ENCODE results near the gene TESMIN.

TESMIN gene

GRCh38 chr11:68775951-68776388 lies 24.6 kb upstream of the TESMIN start:
- Histone ChIP-seq H3K9me3 (ENCODE audit: control insufficient read depth, low read length) (no peaks in the 10 kb centered on the region), H3K4me3 (ENCODE audit: extremely low read depth, insufficient read depth, low read length, poor library complexity, severe bottlenecking) (no peak overlapping the region), H3K27ac (ENCODE audit: low read depth, low read length, severe bottlenecking) (no peak overlapping the region), H3K36me3 (ENCODE audit: control insufficient read depth, insufficient read depth, low read length) (no peaks in the 10 kb centered on the region), H3K4me1 (ENCODE audit: control insufficient read depth, insufficient read depth, low read length, poor library complexity, severe bottlenecking) (no peaks in the 10 kb centered on the region)
- 96 to 100% methylated on average over 2 to 3 of the region's 4 CpGs for WGBS, 2 experiments (ENCODE audit: insufficient coverage in 2 of 2)

- WGBS, 2 experiments (ENCODE audit: insufficient coverage in 2 of 2), result 94 to 98% methylated on average over 5 to 6 of the region's 9 CpGs
- Histone ChIP-seq H3K9me3 (ENCODE audit: control insufficient read depth, low read length) (no peaks in the 10 kb centered on the region), H3K4me3 (ENCODE audit: extremely low read depth, insufficient read depth, low read length, poor library complexity, severe bottlenecking) (no peak overlapping the region), H3K36me3 (ENCODE audit: control insufficient read depth, insufficient read depth, low read length) (no peaks in the 10 kb centered on the region), H3K4me1 (ENCODE audit: control insufficient read depth, insufficient read depth, low read length, poor library complexity, severe bottlenecking) (no peaks in the 10 kb centered on the region), H3K27ac (ENCODE audit: low read depth, low read length, severe bottlenecking) (no peak overlapping the region)
Measured at GRCh38 chr11:68774194-68774585, 22.9 kb upstream of the TESMIN start.

- Histone ChIP-seq H3K4me3 (ENCODE audit: extremely low read depth, insufficient read depth, low read length, poor library complexity, severe bottlenecking) (no peak overlapping the region), H3K36me3 (ENCODE audit: control insufficient read depth, insufficient read depth, low read length) (no peaks in the 10 kb centered on the region), H3K4me1 (ENCODE audit: control insufficient read depth, insufficient read depth, low read length, poor library complexity, severe bottlenecking) (no peaks in the 10 kb centered on the region), H3K27ac (ENCODE audit: low read depth, low read length, severe bottlenecking) (no peak overlapping the region), H3K9me3 (ENCODE audit: control insufficient read depth, low read length) (no peaks in the 10 kb centered on the region)
- 92 to 94% methylated on average over 18 to 22 of the region's 22 CpGs for WGBS, 2 experiments (ENCODE audit: insufficient coverage in 2 of 2)
Measured at GRCh38 chr11:68773521-68774193, 22.3 kb upstream of the TESMIN start.

GRCh38 chr11:68772936-68773335 lies 21.6 kb upstream of the TESMIN start:
- H3K9me3 ChIP-seq (ENCODE audit: control insufficient read depth, low read length), result no peaks in the 10 kb centered on the region
- H3K4me3 ChIP-seq (ENCODE audit: extremely low read depth, insufficient read depth, low read length, poor library complexity, severe bottlenecking), result no peak overlapping the region
- WGBS, 2 experiments (ENCODE audit: insufficient coverage in 2 of 2), result 94 to 97% methylated on average over 18 to 20 of the region's 20 CpGs
- H3K27ac ChIP-seq (ENCODE audit: low read depth, low read length, severe bottlenecking), result no peak overlapping the region
- no peaks in the 10 kb centered on the region for H3K4me1 ChIP-seq (ENCODE audit: control insufficient read depth, insufficient read depth, low read length, poor library complexity, severe bottlenecking)
- H3K36me3 ChIP-seq (ENCODE audit: control insufficient read depth, insufficient read depth, low read length), result no peaks in the 10 kb centered on the region

- Histone ChIP-seq H3K4me3 (ENCODE audit: extremely low read depth, insufficient read depth, low read length, poor library complexity, severe bottlenecking) (no peak overlapping the region), H3K27ac (ENCODE audit: low read depth, low read length, severe bottlenecking) (no peak overlapping the region), H3K9me3 (ENCODE audit: control insufficient read depth, low read length) (no peaks in the 10 kb centered on the region), H3K36me3 (ENCODE audit: control insufficient read depth, insufficient read depth, low read length) (no peaks in the 10 kb centered on the region), H3K4me1 (ENCODE audit: control insufficient read depth, insufficient read depth, low read length, poor library complexity, severe bottlenecking) (no peaks in the 10 kb centered on the region)
- WGBS, 2 experiments (ENCODE audit: insufficient coverage in 2 of 2), result 93 to 98% methylated on average over 10 of the region's 12 CpGs
Measured at GRCh38 chr11:68770781-68771180, 19.5 kb upstream of the TESMIN start.

- Histone ChIP-seq H3K27ac (ENCODE audit: low read depth, low read length, severe bottlenecking) (no peak overlapping the region), H3K4me3 (ENCODE audit: extremely low read depth, insufficient read depth, low read length, poor library complexity, severe bottlenecking) (no peak overlapping the region), H3K4me1 (ENCODE audit: control insufficient read depth, insufficient read depth, low read length, poor library complexity, severe bottlenecking) (peaks cover 7% of the 10 kb centered on the region), H3K36me3 (ENCODE audit: control insufficient read depth, insufficient read depth, low read length) (no peaks in the 10 kb centered on the region), H3K9me3 (ENCODE audit: control insufficient read depth, low read length) (no peaks in the 10 kb centered on the region)
- 89 to 91% methylated on average over 8 of the region's 11 CpGs for WGBS, 2 experiments (ENCODE audit: insufficient coverage in 2 of 2)
Measured at GRCh38 chr11:68767672-68768071, 16.4 kb upstream of the TESMIN start.

GRCh38 chr11:68766786-68767185 lies 15.5 kb upstream of the TESMIN start:
- Histone ChIP-seq H3K27ac (ENCODE audit: low read depth, low read length, severe bottlenecking) (no peak overlapping the region), H3K4me1 (ENCODE audit: control insufficient read depth, insufficient read depth, low read length, poor library complexity, severe bottlenecking) (peaks cover 7% of the 10 kb centered on the region), H3K9me3 (ENCODE audit: control insufficient read depth, low read length) (no peaks in the 10 kb centered on the region), H3K4me3 (ENCODE audit: extremely low read depth, insufficient read depth, low read length, poor library complexity, severe bottlenecking) (no peak overlapping the region), H3K36me3 (ENCODE audit: control insufficient read depth, insufficient read depth, low read length) (no peaks in the 10 kb centered on the region)
- 94 to 95% methylated on average over 8 of the region's 8 CpGs for WGBS, 2 experiments (ENCODE audit: insufficient coverage in 2 of 2)

DNA sequence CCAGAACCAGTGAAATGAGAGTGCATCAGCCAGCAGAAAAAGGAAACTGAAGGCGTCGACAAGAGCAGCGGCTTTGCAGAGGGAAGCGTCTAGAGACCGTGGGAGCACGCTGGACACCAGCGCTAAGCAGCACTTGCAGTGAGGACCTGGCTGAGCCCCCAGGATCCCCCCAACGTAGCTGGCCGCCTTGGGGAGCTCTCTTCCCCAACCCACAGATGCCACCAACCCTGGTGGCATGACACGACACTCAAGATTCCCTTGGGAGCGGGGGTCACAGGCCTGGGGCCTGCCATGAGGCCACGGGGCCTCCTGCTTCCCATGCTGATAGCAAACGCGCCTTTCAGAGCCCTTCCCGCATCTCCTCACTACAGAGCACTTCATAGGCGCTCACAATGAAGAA lies 13.4 kb upstream of the TESMIN start:
- no peaks in the 10 kb centered on the region for H3K9me3 ChIP-seq (ENCODE audit: control insufficient read depth, low read length)
- H3K27ac ChIP-seq (ENCODE audit: low read depth, low read length, severe bottlenecking), result no peak overlapping the region
- H3K4me3 ChIP-seq (ENCODE audit: extremely low read depth, insufficient read depth, low read length, poor library complexity, severe bottlenecking), result no peak overlapping the region
- H3K4me1 ChIP-seq (ENCODE audit: control insufficient read depth, insufficient read depth, low read length, poor library complexity, severe bottlenecking), result peaks cover 7% of the 10 kb centered on the region
- no peaks in the 10 kb centered on the region for H3K36me3 ChIP-seq (ENCODE audit: control insufficient read depth, insufficient read depth, low read length)
- 83 to 94% methylated on average over 10 to 11 of the region's 16 CpGs for whole genome bisulfite sequencing, 2 experiments (ENCODE audit: insufficient coverage in 2 of 2)

GRCh38 chr11:68763926-68764657 lies 12.8 kb upstream of the TESMIN start:
- H3K36me3 ChIP-seq (ENCODE audit: control insufficient read depth, insufficient read depth, low read length), result no peaks in the 10 kb centered on the region
- 90 to 94% methylated on average over 14 of the region's 14 CpGs for WGBS, 2 experiments (ENCODE audit: insufficient coverage in 2 of 2)
- peaks cover 7% of the 10 kb centered on the region for H3K4me1 ChIP-seq (ENCODE audit: control insufficient read depth, insufficient read depth, low read length, poor library complexity, severe bottlenecking)
- no peaks in the 10 kb centered on the region for H3K9me3 ChIP-seq (ENCODE audit: control insufficient read depth, low read length)
- H3K27ac ChIP-seq (ENCODE audit: low read depth, low read length, severe bottlenecking), result no peak overlapping the region
- no peak overlapping the region for H3K4me3 ChIP-seq (ENCODE audit: extremely low read depth, insufficient read depth, low read length, poor library complexity, severe bottlenecking)

DNA sequence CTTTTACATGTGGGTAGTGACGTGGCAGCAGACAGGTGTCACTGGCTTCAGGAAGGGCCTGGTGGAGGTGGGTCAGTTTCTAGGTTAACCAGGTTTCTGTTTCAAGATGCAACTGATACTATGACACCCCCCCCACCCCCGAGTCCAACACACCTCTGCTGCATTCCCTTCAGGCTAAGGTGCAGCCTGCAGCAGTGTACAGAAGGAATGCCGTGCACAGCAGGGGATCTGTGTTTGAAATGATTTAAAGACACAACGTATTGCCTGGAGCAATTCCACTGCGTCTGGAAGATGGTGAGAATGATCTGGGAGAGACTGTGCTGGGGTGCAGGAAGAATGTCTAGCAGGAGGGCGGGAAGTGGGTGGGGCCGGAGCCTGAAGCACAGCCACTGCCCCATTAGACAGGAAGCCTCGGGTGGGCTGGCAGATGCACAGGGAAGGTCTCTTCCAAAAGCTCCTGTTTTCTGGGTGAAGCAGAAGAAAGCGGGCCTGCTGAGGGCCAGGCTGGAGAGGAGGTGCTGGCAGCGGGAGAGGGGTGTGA lies 11.9 kb upstream of the TESMIN start:
- Histone ChIP-seq H3K4me3 (ENCODE audit: extremely low read depth, insufficient read depth, low read length, poor library complexity, severe bottlenecking) (no peak overlapping the region), H3K27ac (ENCODE audit: low read depth, low read length, severe bottlenecking) (no peak overlapping the region), H3K36me3 (ENCODE audit: control insufficient read depth, insufficient read depth, low read length) (no peaks in the 10 kb centered on the region), H3K4me1 (ENCODE audit: control insufficient read depth, insufficient read depth, low read length, poor library complexity, severe bottlenecking) (peaks cover 7% of the 10 kb centered on the region), H3K9me3 (ENCODE audit: control insufficient read depth, low read length) (no peaks in the 10 kb centered on the region)
- WGBS, 2 experiments (ENCODE audit: insufficient coverage in 2 of 2), result 56 to 71% methylated on average over 7 to 8 of the region's 10 CpGs

DNA sequence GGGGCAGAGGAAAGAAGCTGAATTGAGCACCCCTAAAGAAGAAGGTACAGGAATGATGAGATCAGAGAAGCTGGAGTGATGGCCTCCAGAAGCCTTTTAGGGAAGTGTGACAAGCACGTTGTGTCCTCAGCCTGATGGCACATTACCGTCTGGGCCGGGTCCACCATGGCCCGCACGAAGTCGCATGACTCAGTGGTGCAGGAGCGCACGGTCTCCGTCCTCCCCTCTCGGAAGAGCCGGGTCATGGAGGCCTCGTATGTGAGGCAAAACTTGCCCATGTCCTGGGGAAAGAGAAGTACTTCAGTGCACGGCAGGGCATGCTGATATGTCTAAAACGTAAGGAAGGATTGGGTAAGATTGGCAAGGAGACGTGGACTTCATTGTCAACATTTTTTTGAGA lies 11.2 kb upstream of the TESMIN start:
- Histone ChIP-seq H3K4me3 (ENCODE audit: extremely low read depth, insufficient read depth, low read length, poor library complexity, severe bottlenecking) (no peak overlapping the region), H3K36me3 (ENCODE audit: control insufficient read depth, insufficient read depth, low read length) (no peaks in the 10 kb centered on the region), H3K4me1 (ENCODE audit: control insufficient read depth, insufficient read depth, low read length, poor library complexity, severe bottlenecking) (peaks cover 7% of the 10 kb centered on the region), H3K9me3 (ENCODE audit: control insufficient read depth, low read length) (no peaks in the 10 kb centered on the region), H3K27ac (ENCODE audit: low read depth, low read length, severe bottlenecking) (no peak overlapping the region)
- WGBS, 2 experiments (ENCODE audit: insufficient coverage in 2 of 2), result 96 to 97% methylated on average over 14 of the region's 15 CpGs
